SHP77 treated with DMSO at 0.1 percent for 48 hours (cell line): ENCODE measurements around the gene OPTC.

Source experiments
- DNase-seq: peaks from one replicate; lab custom pipeline; 2025; lab: John Stamatoyannopoulos, UW

OPTC gene

DNA sequence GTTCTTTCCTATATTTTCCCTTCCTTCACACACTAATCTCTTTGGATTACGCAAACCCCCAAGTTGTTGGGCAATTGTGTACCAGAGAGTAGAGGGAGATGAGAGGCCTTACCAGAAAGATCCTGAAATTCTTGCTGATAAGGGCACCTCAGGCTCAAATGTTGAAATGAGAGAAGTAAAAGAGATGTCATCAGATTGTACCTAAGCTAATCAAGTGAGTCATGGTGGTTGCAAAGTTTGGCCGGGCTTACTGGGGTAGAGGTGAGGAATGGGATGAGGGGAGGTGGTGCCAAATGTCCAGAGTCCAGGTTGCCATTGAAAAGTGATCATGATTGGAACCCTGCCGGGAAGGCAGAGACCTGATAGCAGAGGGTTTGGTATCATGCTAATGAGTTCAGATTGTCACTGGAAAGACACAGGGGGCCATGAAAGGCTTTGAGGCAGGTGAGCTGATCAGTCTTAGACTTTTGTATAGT, 43.1 kb downstream of the OPTC start:
- DNase-seq: no peak

DNA sequence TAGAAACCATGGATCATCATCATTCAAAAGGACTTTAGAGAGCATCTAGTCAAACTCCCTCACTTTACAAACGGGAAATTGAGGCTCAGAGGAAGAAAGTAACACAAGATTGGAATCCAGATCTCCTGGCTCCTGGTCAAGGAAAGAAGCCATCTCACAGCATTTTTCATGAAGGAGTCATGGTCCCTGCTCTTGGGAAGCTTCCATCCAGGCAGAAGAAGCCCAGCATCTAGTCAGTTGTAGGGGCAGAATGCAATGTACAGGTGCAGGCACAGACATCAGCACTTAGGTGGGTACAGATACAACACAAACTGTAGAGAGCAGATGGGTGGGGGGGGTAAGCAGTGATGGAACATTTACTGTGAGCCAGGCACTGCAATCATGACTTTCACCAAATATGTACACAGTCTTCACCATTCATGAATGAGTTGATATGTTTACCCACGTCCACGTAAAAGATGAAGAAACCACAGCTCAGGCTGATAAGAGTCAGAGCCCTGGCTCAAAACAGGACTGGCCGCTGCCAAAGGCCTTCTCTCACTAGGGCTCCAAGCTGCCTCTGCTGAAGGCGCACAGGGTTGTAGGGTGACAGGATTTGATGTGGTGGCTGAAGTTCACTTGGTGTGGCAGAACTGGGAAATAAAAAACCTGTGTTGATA, 44.0 kb downstream of the OPTC start:
- DNase-seq: no peak

DNA sequence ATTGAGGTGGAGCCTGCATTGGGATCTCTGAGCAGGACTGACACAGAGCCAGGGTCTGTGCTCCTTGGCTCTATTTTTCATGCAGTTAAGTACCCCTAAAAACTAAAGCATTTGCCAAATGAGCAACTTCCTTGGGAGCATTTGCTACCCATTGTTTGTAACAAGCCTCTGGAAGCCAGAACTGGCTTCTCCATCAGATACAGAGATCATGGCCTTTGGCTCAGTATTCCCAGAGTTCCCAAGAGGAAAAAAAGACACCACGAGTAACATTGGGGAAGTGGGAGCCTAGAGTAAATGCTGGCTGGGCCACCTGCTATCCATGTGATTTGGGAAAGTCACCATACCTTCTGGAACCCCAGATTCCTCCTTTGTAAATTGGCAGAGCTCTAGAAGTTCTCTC, 44.8 kb downstream of the OPTC start:
- no peak for DNase-seq

DNA sequence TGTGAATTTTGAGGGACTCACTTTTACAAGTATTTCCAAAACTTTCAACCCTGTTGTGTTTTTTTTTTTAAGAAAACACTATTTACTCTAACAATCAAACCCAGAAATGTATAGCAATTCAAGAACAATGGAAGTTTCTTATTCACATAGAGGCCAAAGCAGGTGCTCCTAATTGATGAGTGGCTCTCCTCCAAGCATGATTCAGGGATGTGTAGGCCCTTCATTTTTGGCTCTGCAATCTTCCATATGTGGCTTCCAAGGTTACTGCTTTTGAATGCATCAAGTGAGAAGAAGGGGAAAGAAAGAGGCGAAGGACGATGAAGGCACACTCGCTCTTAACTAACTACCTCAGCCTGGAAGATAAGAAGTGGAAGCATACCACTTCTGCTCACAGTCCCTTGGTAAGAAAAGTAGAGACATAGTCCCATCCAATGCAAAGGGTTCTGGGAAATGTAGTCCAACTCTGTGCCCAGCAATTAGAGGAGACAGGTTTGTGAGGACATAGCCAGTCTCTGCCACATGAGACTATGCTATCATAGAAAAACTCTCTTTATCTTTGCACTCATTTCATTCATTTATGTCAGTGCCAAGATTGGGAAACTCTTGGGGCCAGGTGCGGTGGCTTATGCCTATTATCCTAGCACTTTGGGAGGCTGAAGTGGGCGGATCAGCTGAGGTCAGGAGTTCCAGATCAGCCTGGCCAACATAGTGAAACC, 46.0 kb downstream of the OPTC start:
- DNase-seq: no peak

DNA sequence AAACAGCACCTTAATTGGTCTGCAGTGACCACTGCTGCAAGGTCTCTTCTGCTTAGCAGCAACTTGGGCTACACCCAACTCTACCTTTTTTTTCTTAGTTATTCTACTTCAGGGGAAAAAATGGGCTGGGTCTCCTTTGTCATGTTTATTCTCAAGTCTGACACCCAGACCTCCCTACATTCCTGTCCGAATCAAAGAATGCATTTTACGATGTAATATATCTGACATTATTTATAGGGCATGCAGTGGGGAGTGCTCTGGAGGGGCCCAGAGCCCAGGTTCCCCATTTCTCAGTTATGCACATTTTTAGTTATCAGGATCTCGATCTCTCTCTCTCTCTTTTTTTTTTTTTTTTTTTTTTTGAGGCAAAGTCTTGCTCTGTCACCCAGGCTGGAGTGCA, 50.5 kb downstream of the OPTC start:
- DNase-seq: no peak

DNA sequence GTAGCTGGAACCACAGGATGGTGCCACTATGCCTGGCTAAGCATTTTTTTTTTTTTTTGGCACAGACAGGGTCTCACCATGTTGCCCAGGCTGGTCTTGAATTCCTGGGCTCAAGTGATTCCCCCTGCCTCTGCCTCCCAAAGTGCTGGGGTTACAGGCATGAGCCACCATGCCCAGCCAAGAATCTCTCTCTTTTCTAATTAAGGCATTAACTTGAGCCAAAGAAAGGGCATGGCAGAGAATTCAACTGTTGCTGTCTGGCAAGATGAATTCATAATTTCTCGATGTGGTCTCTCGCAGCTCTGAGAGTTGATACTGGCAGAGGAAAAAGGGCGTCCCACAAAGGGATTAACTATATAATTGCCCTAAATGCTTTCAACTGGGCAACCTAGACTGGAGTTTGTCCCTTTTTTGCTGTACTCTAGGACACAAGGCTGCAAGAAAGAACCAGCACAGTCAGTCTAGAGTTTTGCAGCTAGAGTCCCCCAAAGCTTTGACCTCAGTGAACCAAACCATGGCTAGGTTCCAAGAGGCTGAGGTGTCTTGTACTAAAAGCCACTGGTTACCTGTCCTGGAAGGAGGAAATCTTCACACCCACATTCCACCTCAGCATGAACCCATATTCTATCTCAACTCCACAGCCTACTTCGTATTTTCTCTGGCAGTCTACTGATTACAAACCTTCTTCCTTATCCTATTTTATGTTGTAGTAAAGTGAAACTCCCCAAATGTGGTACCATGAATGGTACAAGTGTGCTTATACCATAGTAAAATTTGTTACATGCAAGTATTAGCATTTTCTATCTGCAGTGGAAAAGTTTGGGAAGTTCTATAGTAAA, 51.2 kb downstream of the OPTC start:
- DNase-seq: no peak

DNA sequence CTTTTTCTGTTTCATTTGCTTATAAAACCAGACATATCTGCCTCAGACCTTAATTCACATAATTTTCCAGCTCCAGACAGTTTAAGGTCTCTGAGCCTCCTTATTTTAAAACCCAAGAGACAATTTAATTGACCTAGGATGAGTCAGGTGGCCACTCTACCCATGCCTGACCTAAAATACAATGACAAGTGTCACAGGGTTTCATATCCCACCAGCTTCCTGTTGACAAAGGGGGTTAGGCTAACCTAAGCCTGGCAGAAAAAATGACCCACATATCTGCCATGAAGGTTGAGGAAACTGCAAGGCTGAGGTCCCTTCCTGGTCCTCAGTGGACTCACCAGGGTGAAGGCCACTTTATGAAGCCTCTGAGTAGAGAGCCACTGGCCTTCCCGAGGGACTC, 52.3 kb downstream of the OPTC start:
- DNase-seq: no peak

DNA sequence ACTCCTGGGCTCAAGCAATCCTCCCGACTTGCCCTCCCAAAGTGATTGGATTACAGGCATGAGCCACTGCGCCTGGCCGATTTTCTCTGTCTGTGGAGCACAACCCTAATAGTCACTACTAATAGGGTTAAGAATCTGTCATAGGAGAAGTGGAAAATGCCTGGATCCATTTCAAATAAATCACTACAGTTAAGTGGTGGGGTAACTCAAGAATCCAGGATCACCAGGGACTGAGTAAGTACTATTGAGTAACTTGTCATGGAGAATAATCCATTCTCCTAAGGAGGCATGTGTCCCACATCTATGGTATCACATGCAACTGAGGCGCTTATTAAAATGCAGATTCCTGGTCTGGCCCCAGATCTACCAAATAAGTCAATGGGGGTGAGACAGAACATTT, 53.2 kb downstream of the OPTC start:
- DNase-seq: no peak

DNA sequence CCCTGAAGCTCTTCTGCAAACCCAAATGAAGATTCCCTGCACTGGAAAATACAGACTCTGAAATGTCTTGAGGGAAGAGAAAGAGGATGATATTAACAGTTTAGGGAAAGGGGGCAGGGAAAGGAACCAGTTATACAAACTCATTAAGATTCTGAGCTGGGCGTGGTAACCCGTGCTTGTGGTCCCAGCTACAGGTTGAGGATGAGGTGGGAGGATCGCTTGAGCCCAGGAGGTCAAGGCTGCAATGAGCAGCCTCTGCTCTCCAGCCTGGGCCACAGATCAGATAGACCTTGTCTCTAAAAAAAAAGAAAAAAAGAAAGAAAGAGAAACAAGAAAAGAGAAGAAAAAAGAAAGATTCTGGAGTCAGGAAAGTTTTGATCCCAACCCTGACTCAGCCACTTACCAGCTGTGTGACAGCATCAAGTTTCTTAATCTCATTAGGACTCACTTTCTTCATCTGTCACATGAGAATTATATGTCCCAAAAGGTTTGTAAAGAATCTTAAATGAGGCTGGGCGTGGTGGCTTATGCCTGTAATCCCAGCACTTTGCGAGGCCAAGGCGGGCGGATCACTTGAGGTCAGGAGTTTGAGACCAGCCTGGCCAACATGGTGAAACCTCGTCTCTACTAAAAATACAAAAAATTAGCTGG, 53.9 kb downstream of the OPTC start:
- no peak for DNase-seq

DNA sequence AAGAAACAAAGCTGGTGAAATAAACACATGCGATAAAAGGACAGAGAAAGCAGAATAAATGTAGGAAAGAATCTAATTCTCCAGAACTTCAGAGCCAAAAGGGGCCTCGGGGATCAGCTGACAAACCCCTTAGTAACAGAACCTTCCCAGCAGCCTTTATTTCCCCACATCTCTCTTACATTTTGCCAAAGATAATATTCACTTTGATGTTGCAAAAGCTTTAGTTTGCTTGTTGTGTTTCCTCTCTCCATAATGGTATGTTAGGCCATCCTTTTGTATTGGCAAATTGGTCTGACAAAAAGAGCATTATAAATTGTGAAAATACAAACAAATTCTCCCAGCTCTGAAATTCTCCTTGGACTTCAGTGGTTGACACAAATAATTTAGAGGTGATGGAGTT, 54.9 kb downstream of the OPTC start:
- DNase-seq: no peak

DNA sequence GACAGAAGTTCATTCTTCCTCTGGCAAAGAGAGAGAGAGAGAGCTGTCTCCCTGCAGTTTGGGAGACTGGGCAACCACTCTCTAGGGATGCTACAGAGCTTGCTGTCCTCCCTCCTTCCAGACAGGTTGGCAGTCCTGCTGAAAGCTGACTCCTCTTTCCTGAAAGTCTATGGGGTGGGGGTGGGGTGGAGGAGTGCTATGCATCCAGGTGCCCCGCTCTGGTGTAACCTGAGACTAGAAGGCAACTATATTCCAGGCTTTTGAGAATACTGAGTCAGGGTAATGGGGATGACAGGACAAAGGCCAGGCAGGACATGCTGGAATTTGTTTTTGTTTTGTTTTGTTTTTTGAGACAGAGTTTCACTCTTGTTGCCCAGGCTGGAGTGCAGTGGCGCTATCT, 55.4 kb downstream of the OPTC start:
- DNase-seq: no peak

DNA sequence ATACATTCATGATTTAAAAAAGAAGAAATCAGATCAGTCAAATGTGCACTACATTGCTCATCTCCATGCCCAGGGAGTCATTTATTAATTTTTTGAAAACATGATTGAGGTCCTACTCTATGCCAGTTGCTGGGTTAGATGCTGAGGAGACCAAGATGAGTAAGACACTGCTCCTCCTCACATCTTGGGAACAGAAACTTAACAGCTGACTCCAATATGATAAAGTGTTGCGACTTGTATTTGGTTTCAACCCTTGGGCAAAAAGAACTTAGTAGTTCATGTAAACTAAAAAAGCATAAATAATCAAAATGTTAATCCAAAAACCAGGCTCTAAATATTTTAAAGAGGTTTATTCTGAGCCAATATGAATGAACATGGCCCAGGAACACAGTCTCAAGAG, 56.9 kb downstream of the OPTC start:
- no peak for DNase-seq

DNA sequence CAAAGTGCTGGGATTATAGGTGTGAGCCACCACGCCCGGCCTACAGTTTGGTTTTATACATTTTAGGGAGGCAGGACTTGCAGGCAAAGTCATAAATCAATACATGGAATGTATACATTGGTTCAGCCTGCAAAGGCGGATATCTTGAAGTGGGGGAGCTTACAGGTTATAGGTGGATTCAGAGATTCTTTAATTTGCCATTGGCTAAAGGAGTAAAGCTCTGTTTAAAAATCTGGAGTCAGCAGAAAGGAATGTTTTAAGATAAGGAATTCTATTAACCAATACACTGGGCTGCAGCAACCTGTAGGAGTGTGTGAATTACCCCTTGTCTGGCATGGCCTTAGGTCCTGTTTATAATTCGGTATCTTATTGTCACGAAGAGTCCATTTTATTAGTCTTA, 57.6 kb downstream of the OPTC start:
- no peak for DNase-seq

DNA sequence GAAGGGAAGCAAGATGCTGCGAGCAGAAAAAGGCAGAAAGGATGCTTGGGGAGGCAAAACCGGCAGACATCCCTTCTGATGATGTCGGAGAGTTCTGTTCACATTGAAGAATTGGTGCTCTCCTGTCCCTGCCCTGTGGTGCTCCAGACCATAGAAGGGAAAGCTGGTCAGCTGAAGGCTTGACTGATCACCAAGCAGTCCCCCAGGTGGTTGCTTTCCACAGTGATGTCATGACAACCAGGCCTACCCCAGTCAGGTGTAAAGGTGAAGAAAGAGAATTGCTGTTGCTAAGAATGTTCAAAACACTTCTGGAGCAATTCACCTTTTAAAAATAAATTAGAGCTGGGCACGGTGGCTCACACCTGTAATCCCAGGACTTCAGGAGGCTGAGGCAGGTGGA, 59.5 kb downstream of the OPTC start:
- no peak for DNase-seq

DNA sequence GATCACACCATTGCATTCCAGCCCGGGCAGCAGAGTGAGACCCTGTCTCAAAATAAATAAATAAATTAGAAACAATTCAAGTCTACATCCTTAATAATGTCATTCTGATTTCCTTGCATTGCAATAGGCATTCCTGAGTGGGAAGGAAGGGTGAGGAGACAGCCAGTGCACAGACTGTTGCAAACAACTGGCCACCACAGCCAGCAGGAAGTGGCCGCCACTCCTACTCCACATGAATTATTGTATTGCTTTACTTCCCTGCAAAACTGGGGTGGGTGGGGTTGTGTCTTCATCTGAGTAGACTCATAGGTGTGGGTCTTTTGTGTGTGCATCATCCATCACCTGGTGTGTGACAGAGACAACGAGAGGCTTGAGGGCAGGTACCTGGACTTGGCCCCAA, 60.1 kb downstream of the OPTC start:
- no peak for DNase-seq

DNA sequence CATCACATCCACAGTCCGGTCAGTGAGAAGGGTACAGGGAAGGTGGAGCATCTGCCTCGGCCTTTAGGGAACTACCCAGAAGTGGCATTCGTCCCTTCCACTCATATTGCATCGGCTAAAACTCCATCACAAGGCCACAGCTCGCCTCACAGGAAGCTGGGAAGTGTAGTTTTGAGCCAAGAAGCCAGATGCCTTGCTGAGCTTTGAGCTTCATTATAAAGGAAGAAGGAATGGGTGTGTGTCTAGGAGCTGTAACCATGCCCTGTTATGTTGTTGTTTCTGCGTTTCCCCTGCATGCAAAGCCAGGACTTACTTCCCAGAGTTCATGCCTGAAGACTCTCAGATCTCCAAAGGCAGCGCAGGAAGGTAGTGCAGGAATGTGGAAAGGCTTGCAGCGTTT, 61.1 kb downstream of the OPTC start:
- DNase-seq: no peak

DNA sequence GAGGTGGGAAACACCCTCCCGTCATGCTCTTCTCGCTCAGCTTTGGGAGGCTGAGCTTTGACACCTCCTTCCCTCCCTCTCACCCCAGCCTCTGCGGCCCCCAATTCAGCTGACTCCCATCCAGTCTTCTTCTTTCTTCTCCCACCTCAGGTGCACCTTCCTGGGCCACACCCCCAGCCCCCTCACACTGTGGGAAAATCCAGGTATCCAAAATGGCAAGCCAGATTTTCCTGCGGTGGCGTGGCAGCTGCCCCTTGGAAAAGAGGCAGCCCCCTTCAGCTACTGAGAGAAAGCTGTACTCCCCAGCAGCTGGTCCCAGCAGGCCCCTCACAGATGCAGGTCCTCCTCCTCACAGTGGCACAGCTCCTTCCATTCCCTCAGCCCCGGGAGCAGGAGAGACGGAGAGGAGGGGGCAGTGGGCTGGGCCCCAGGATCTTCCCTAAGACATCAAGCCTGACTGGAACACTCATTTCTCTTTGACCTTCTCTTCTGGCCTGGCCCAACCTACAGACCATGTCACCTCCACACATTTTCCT, 61.6 kb downstream of the OPTC start:
- DNase-seq: no peak

DNA sequence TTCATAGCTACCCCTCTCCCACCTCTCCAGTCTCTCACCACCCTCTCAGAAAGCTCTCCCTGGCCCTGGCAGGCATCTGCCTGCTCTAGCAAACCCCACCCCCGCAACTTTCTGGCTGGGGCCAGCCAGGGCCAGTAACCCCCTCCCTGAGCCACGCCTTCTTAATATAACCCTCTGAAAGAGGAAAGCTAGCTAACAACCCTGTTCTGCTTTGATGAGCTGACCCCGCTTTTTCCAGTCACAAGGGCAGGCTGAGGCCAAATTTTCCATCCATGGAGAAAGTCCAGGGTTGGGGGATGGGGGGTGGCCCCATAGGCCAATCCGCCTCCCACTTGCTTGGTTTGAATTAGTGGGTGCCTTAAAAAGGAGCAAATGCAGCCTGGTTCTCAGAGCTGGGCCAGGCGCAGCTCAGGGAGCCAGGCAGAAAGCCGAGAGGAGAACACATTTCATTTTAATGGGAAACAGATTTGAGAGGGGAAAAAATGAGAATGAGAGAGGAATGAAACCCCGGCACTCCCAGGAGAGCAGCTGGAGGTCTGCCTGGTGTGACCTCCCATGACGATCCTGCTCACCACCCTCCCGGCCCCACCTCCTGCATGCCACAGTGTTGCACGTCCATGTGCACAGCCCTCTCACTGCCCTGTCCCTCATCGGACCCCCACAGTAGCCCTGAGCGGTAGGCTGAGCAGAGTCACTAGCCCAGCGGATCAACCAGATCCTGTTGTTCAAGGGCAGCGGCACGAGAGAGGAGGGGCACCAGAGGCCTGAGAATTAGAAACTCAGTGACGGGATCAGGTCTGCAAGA, 62.3 kb downstream of the OPTC start:
- DNase-seq: no peak

DNA sequence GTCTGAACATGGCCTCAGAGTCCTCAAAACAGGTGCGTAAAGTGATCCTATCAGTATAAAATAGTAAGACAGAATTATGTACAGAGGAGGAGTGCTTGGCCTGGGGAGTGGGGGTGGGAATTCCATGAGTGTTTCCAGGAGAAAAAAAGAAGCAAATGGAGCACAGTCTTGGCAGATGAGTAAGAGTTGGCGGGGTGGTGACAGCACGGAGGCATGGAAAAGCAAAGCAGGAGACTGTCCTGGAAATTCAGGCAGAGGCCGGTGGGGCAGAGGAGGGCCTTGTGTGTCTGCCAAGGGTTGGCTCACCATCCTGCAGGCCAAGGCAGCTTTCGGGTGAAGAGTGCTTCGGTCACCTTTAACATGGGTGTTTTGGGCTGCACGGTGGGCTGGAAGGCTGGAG, 63.4 kb downstream of the OPTC start:
- DNase-seq: no peak

DNA sequence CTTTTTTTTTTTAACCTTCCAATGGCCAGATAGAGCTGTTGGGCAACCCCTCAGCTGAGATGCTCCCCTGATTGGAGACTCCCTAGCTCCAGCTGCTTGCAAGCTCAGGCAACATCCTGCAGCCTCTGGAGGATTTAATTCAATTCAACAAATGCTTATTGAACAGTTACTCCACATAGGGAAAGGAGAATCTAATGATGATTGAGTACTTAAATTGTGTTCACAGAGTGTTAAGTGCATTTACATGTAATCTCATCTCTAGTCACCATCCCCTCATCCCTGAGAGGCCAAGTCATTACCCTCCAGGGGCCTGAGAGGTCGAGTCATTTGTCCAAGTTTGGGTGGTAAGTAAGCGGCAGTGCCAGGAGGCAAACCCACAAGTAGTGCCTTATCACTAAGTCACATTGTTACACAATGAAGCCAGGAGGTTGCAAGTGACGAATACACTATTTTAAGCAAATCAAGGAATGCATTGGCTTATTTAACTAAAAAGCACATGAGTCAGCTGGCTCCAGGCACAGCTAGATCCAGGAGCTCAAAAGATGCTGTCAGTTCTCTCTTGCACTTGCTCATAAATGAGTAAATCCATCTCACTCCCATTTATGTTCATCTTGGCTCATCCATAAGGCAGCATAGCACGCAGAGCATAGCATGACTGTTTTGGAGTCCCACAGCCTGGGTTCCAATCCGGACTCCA, 64.3 kb downstream of the OPTC start:
- DNase-seq: no peak
